Stomach (tissue), 9 donors: ENCODE results near the gene ZNF746. TPM values are rescaled to one million over a fixed set of nuclear protein-coding genes. Genes with fewer than 3 reads are reported as not detected.
A peak's percentile ranks its signal among the peaks of the same experiment; 100 is the strongest.

Experiments
- DNase-seq, 2 donors: peaks; one replicate each; pipeline versions ENCODE4 v3.0.0 to v3.0.0-alpha.2; 2013 to 2019
- H3K27ac ChIP-seq, 5 donors: fragments of 200-600 bp in 4 of 5; sonication (generic) in 4 of 5; one replicate each; pipeline ENCODE4 v1.5.1; 2013 to 2019; ENCODE audit warnings: mild to moderate bottlenecking in 1 of 5, moderate library complexity in 1 of 5
- H3K27me3 ChIP-seq, 3 donors: fragments of 200-600 bp; sonication (generic); one replicate each; pipeline ENCODE4 v1.5.1; 2017 to 2019; ENCODE audit warnings: mixed run types in 1 of 3
- H3K36me3 ChIP-seq, 4 donors: fragments of 200-600 bp; sonication (generic); 1 replicate in 3 of 4; 2 replicates in 1 of 4; pipeline ENCODE4 v1.5.1; 2016 to 2019
- H3K4me1 ChIP-seq, 4 donors: fragments of 200-600 bp; sonication (generic); one replicate each; pipeline ENCODE4 v1.5.1; 2016 to 2019
- H3K4me3 ChIP-seq, 4 donors: fragments of 200-600 bp; sonication (generic) in 3 of 4; one replicate each; pipeline ENCODE4 v1.5.1; 2016 to 2019; ENCODE audit warnings: mild to moderate bottlenecking in 1 of 4
- H3K9me3 ChIP-seq, 4 donors: fragments of 200-600 bp; sonication (generic); one replicate each; pipeline ENCODE4 v1.5.1; 2016 to 2019
- CTCF ChIP-seq, 7 experiments: fragments of 450-650 bp in 4 of 7; fragments of 200-600 bp in 3 of 7; sonication (generic) in 3 of 7; IDR thresholded peaks; one replicate each; pipeline ENCODE4 v1.5.1; 2016 to 2019; ENCODE audit warnings: antibody characterized with exemption in 7 of 7, control low read depth in 2 of 7, mild to moderate bottlenecking in 1 of 7
- EP300 ChIP-seq: sonication (generic); formaldehyde crosslinking; IDR thresholded peaks from one replicate; pipeline ENCODE4 v1.6.1; 2017; ENCODE audit warnings: antibody characterized with exemption
- POLR2A ChIP-seq, 4 donors: fragments of 450-650 bp; IDR thresholded peaks; one replicate each; pipeline ENCODE4 v1.6.1; 2016; ENCODE audit warnings: antibody characterized with exemption in 4 of 4, control low read depth in 2 of 4, mild to moderate bottlenecking in 1 of 4, moderate library complexity in 1 of 4
- POLR2AphosphoS5 ChIP-seq, 3 donors: sonication (generic); formaldehyde crosslinking; IDR thresholded peaks; one replicate each; pipeline ENCODE4 v1.6.1; 2016; ENCODE audit warnings: antibody characterized with exemption in 3 of 3
- WGBS, 5 donors: extraction: QIAGEN DNeasy Blood & Tissue Kit in 3 of 5; methylation state at CpG; one replicate each; pipeline versions ENCODE4 v1.1.5 to v1.1.7; 2013 to 2018; 5-methylcytosine and 5-hydroxymethylcytosine counted together
- intact Hi-C: fragments of 100-400 bp; cut with DNase I; formaldehyde crosslinking; loops from one replicate; pipeline ENCODE4 v1.15.1; 2023; ENCODE audit warnings: low total_unique reads
- polyA plus RNA-seq, 3 donors: library from polyadenylated mRNA; stranded (reverse); fragments of 200-250 nt; gene quantifications; one replicate each; pipeline ENCODE4 v1.2.3, GENCODE V29; 2013
- total RNA-seq, 5 donors: library from RNA; depleted of rRNA; stranded (reverse); fragments of >200 nt; gene quantifications; one replicate each; pipeline versions ENCODE4 v1.1.0 to v1.2.3, GENCODE V29; 2014 to 2016
- donor health status: healthy with polysubstance abuse.
- donor health status: Bipolar disorder and iron deficiency.
- donor health status: healthy.

Gene ZNF746
- total and polyA plus RNA-seq, 8 donors = 4.7 to 128 (median 18.3) TPM

- TF ChIP-seq EP300 (no peak), POLR2AphosphoS5 (IDR thresholded peaks at IDR 0.05) (no peak), CTCF (IDR thresholded peaks at IDR 0.05) (no peak), POLR2A (IDR thresholded peaks at IDR 0.05) (no peak)
These were observed 67.4 kb downstream of the ZNF746 start for GRCh38 chr7:149430192-149430591.

GRCh38 chr7:149427893-149428292 lies 69.7 kb downstream of the ZNF746 start:
- H3K4me3 ChIP-seq = no peak overlapping the region
- peaks cover 12 to 31% (median 28%) of the 10 kb centered on the region in 4 donors for H3K36me3 ChIP-seq
- H3K27me3 ChIP-seq = no peaks in the 10 kb centered on the region
- H3K27ac ChIP-seq = no peak overlapping the region
- no peak for DNase-seq
- H3K4me1 ChIP-seq = peaks cover 1 to 10% (median 6%) of the 10 kb centered on the region in 4 donors
- TF ChIP-seq POLR2A (IDR thresholded peaks at IDR 0.05) (no peak), POLR2AphosphoS5 (IDR thresholded peaks at IDR 0.05) (no peak), CTCF (IDR thresholded peaks at IDR 0.05) (no peak), EP300 (no peak)
- intact Hi-C loops = no loop called here
- H3K9me3 ChIP-seq = no peaks in the 10 kb centered on the region
- WGBS, 5 donors = 86 to 98% (median 90%) methylated on average over 2 of the region's 2 CpGs

More at GRCh38 chr7:149430192-149430591, 67.4 kb downstream of the ZNF746 start:
- DNase-seq = no peak
- no peaks in the 10 kb centered on the region for H3K4me1 ChIP-seq
- no peak overlapping the region for H3K4me3 ChIP-seq
- no peaks in the 10 kb centered on the region for H3K27me3 ChIP-seq
- no peak overlapping the region for H3K27ac ChIP-seq
- WGBS, 5 donors = 80 to 91% (median 87%) methylated on average over 4 of the region's 4 CpGs
- intact Hi-C loops = no loop called here
- H3K36me3 ChIP-seq = peaks cover 22 to 54% (median 51%) of the 10 kb centered on the region in 4 donors
- no peaks in the 10 kb centered on the region for H3K9me3 ChIP-seq

- no peaks in the 10 kb centered on the region for H3K9me3 ChIP-seq
- WGBS, 5 donors = 82 to 91% (median 89%) methylated on average over 4 of the region's 4 CpGs
- intact Hi-C loops = no loop called here
- TF ChIP-seq CTCF (IDR thresholded peaks at IDR 0.05) = no peak
- TF ChIP-seq POLR2A (IDR thresholded peaks at IDR 0.05) = no peak
- TF ChIP-seq POLR2AphosphoS5 (IDR thresholded peaks at IDR 0.05) = no peak
- TF ChIP-seq EP300 = no peak
- H3K4me1 ChIP-seq = peaks cover 6 to 14% (median 11%) of the 10 kb centered on the region in 4 donors
- H3K27me3 ChIP-seq = no peaks in the 10 kb centered on the region
- no peak for DNase-seq
- no peak overlapping the region for H3K27ac ChIP-seq
- peaks cover 6 to 24% (median 21%) of the 10 kb centered on the region in 4 donors for H3K36me3 ChIP-seq
- no peak overlapping the region for H3K4me3 ChIP-seq
These were observed 70.4 kb downstream of the ZNF746 start for GRCh38 chr7:149427096-149427680.

GRCh38 chr7:149423449-149424110 lies 74.0 kb downstream of the ZNF746 start:
- DNase-seq = peak in 1 of 2 donors; percentile 67
- intact Hi-C loops = no loop called here
- WGBS, 5 donors = 17 to 39% (median 26%) methylated on average over 24 of the region's 24 CpGs
- no peaks in the 10 kb centered on the region for H3K9me3 ChIP-seq
- H3K27ac ChIP-seq = peak overlapping the region; percentile 72 to 81 (median 74)
- no peaks in the 10 kb centered on the region for H3K27me3 ChIP-seq
- no peaks in the 10 kb centered on the region for H3K36me3 ChIP-seq
- H3K4me1 ChIP-seq = peaks cover 6 to 20% (median 17%) of the 10 kb centered on the region in 4 donors
- peak overlapping the region; percentile 7 to 56 (median 46) for H3K4me3 ChIP-seq
- TF ChIP-seq POLR2AphosphoS5 (IDR thresholded peaks at IDR 0.05) = no peak
- TF ChIP-seq CTCF (IDR thresholded peaks at IDR 0.05) = no peak
- TF ChIP-seq POLR2A (IDR thresholded peaks at IDR 0.05) = no peak
- no peak for TF ChIP-seq EP300
